ENCODE results near the gene PCGF3.

Gene PCGF3

DNA sequence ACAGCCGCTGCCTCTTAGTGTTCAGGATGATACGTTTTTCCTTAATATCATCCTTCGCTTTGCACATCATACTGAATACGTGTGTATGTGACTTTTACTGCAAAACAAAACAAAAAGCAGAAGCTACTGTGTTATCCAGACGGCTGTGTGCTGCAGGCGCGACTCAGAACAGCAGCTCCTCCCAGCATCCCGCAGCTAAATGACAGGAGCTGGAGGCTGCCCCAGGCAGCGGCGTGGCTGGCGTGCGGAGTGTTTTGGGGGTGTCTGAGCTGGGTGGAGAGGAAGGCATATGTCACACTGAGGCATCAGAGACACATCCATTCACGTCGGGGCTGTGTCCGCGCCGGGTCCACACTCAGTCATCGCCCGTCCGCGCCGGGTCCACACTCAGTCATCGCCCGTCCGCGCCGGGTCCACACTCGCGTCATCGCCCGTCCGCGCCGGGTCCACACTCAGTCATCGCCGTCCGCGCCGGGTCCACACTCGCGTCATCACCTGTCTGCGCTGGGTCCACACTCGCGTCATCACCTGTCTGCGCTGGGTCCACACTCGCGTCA, 16.6 kb downstream of the PCGF3 start:
- DNase-seq (ENCODE audit: low read depth, low spot score) = no peak
- H3K4me3 ChIP-seq (ENCODE audit: low read depth, low read length) = no peak overlapping the region
- in situ Hi-C loops (cut with HindIII; ENCODE audit: low sequenced_read_pairs) = no loop called here
- TF ChIP-seq, protein P1, sequence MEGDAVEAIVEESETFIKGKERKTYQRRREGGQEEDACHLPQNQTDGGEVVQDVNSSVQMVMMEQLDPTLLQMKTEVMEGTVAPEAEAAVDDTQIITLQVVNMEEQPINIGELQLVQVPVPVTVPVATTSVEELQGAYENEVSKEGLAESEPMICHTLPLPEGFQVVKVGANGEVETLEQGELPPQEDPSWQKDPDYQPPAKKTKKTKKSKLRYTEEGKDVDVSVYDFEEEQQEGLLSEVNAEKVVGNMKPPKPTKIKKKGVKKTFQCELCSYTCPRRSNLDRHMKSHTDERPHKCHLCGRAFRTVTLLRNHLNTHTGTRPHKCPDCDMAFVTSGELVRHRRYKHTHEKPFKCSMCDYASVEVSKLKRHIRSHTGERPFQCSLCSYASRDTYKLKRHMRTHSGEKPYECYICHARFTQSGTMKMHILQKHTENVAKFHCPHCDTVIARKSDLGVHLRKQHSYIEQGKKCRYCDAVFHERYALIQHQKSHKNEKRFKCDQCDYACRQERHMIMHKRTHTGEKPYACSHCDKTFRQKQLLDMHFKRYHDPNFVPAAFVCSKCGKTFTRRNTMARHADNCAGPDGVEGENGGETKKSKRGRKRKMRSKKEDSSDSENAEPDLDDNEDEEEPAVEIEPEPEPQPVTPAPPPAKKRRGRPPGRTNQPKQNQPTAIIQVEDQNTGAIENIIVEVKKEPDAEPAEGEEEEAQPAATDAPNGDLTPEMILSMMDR (IDR thresholded peaks at IDR 0.05; ENCODE audit: low read depth, low read length) = no peak

DNA sequence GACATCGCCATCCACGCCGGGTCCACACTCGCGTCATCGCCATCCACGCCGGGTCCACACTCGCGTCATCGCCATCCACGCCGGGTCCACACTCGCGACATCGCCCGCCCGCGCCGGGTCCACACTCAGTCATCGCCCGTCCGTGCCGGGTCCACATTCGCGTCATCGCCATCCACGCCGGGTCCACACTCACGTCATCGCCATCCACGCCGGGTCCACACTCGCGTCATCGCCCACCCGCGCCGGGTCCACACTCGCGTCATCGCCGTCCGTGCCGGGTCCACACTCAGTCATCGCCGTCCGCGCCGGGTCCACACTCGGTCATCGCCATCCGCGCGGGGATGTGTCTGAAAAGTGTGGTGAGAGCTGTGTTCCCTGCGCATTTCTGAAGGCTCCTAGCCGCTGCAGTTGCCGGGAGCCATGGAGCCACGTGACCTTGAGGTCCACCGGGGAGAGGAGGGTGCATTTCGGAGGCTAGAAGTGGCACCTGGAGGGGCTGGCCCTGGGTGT, 17.3 kb downstream of the PCGF3 start:
- no peak overlapping the region for H3K4me3 ChIP-seq (ENCODE audit: low read depth, low read length)
- in situ Hi-C loops (cut with HindIII; ENCODE audit: low sequenced_read_pairs) = no loop called here
- TF ChIP-seq, protein P1 (IDR thresholded peaks at IDR 0.05; ENCODE audit: low read depth, low read length) = no peak
- DNase-seq (ENCODE audit: low read depth, low spot score) = no peak

- no peak for DNase-seq (ENCODE audit: low read depth, low spot score)
- TF ChIP-seq, protein P1 (IDR thresholded peaks at IDR 0.05; ENCODE audit: low read depth, low read length) = no peak
- in situ Hi-C loops (cut with HindIII; ENCODE audit: low sequenced_read_pairs) = no loop called here
- no peak overlapping the region for H3K4me3 ChIP-seq (ENCODE audit: low read depth, low read length)
Observed at GRCh38 chr4:723751-724530, 18.3 kb downstream of the PCGF3 start.

GRCh38 chr4:725391-726234, 20.0 kb downstream of the PCGF3 start:
- TF ChIP-seq, protein P1 (IDR thresholded peaks at IDR 0.05; ENCODE audit: low read depth, low read length) = no peak
- no peak overlapping the region for H3K4me3 ChIP-seq (ENCODE audit: low read depth, low read length)
- in situ Hi-C loops (cut with HindIII; ENCODE audit: low sequenced_read_pairs) = no loop called here
- no peak for DNase-seq (ENCODE audit: low read depth, low spot score)

- no peak for DNase-seq (ENCODE audit: low read depth, low spot score)
- in situ Hi-C loops (cut with HindIII; ENCODE audit: low sequenced_read_pairs) = no loop called here
- no peak overlapping the region for H3K4me3 ChIP-seq (ENCODE audit: low read depth, low read length)
- TF ChIP-seq, protein P1 (IDR thresholded peaks at IDR 0.05; ENCODE audit: low read depth, low read length) = no peak
Observed at GRCh38 chr4:726235-726787, 20.7 kb downstream of the PCGF3 start.

- TF ChIP-seq, protein P1 (IDR thresholded peaks at IDR 0.05; ENCODE audit: low read depth, low read length) = no peak
- no peak for DNase-seq (ENCODE audit: low read depth, low spot score)
- in situ Hi-C loops (cut with HindIII; ENCODE audit: low sequenced_read_pairs) = no loop called here
- no peak overlapping the region for H3K4me3 ChIP-seq (ENCODE audit: low read depth, low read length)
Observed at GRCh38 chr4:726838-727237, 21.2 kb downstream of the PCGF3 start.
